SK-N-MC (cell line): ENCODE measurements around the gene ZNF639.

Experiments used
- EZH2 ChIP-seq: fragments of 200-600 bp; sonication (generic); IDR thresholded peaks from one replicate; pipeline ENCODE4 v1.6.1; 2017; ENCODE audit warnings: antibody characterized with exemption
- FOXP2 ChIP-seq: optimal IDR thresholded peaks from 2 replicates; pipeline ENCODE3; 2011; ENCODE audit warnings: mild to moderate bottlenecking, moderate library complexity; ENCODE audit not compliant: insufficient read depth; ENCODE audit errors: extremely low read length, control extremely low read depth
- POLR2AphosphoS5 ChIP-seq: IDR thresholded peaks from 2 replicates; pipeline ENCODE4 v1.6.1; 2012; ENCODE audit warnings: mild to moderate bottlenecking, low read depth, low read length, borderline replicate concordance

- TF ChIP-seq POLR2AphosphoS5 (no peak), EZH2 (no peak), FOXP2 (no peak)
These were observed 46.8 kb upstream of the ZNF639 start for GRCh38 chr3:179276001-179276400.
